ENCODE measurements around the gene CYTH2.

DNA sequence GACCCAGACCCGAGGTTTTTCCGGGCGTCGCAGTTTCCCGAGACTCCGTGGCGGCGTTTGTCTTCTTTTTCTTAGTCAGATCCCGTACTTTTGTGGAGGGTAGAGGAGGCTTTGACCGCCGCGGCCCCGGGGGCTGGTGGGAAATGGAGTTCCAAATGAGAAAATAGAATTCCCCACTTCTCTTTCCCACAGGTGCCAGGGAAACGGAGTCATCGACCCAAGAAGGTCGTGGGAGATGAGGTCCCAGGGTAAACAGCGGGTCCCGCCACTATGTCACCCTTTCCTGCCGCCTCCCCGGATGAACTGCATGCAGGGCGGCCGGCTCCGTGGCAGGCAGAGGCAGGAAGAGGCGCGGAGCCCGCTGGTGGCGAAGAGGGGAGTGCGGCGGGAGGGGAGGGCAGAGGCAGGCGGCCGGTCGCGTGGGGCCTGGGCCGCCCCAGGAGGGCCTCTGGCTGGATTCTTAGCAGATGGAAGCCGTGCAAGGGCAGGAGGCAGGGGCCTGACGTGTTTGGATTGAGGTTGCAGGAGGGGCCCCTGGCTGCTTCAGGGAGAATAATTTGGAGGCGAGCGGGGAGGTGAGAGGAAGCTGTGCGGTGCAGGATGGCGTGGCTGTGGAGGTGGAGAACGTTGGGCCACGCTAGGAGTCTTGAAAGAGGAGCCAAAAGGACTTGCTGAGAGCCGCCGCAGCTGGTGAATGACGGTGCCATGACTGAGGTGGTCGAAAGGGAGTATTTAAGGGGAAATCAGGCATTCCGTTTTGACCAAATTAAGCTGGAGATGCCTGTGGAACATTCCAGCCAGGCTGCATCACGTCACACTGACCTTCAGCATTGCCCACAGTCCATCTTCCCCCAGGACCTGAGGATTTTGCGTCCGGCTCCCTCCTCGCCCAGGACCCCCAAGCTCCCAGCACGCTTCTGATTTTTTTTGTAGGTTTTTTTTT, 11.7 kb downstream of the CYTH2 start:
- TF ChIP-seq, protein P1, sequence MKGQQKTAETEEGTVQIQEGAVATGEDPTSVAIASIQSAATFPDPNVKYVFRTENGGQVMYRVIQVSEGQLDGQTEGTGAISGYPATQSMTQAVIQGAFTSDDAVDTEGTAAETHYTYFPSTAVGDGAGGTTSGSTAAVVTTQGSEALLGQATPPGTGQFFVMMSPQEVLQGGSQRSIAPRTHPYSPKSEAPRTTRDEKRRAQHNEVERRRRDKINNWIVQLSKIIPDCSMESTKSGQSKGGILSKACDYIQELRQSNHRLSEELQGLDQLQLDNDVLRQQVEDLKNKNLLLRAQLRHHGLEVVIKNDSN (IDR thresholded peaks at IDR 0.05): no peak
- TF ChIP-seq YY1 (IDR thresholded peaks at IDR 0.05; ENCODE audit: low read depth) (no peak), EP300 (IDR thresholded peaks at IDR 0.05; ENCODE audit: borderline replicate concordance) (no peak), CEBPB (IDR thresholded peaks at IDR 0.05) (no peak), FOXM1 (IDR thresholded peaks at IDR 0.05; ENCODE audit: borderline replicate concordance, low read depth) (no peak)
- TF ChIP-seq, protein P2, sequence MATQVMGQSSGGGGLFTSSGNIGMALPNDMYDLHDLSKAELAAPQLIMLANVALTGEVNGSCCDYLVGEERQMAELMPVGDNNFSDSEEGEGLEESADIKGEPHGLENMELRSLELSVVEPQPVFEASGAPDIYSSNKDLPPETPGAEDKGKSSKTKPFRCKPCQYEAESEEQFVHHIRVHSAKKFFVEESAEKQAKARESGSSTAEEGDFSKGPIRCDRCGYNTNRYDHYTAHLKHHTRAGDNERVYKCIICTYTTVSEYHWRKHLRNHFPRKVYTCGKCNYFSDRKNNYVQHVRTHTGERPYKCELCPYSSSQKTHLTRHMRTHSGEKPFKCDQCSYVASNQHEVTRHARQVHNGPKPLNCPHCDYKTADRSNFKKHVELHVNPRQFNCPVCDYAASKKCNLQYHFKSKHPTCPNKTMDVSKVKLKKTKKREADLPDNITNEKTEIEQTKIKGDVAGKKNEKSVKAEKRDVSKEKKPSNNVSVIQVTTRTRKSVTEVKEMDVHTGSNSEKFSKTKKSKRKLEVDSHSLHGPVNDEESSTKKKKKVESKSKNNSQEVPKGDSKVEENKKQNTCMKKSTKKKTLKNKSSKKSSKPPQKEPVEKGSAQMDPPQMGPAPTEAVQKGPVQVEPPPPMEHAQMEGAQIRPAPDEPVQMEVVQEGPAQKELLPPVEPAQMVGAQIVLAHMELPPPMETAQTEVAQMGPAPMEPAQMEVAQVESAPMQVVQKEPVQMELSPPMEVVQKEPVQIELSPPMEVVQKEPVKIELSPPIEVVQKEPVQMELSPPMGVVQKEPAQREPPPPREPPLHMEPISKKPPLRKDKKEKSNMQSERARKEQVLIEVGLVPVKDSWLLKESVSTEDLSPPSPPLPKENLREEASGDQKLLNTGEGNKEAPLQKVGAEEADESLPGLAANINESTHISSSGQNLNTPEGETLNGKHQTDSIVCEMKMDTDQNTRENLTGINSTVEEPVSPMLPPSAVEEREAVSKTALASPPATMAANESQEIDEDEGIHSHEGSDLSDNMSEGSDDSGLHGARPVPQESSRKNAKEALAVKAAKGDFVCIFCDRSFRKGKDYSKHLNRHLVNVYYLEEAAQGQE (IDR thresholded peaks at IDR 0.05; ENCODE audit: low read depth): no peak
- TF ChIP-seq, protein P3, sequence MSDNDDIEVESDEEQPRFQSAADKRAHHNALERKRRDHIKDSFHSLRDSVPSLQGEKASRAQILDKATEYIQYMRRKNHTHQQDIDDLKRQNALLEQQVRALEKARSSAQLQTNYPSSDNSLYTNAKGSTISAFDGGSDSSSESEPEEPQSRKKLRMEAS (IDR thresholded peaks at IDR 0.05): no peak
